Stimulated activated effector memory CD8-positive, alpha-beta T cell treated with anti-CD3 and anti-CD28 coated beads, Interleukin-12 subunit alpha, Interleukin-12 subunit beta, amount 100 ng/mL, for 72 hours (primary cell): ENCODE results near the gene DEFB112.

Experiments
- ATAC-seq: fragments of 150-1000 bp; cut with Tn5 transposase; 2 replicates; pipeline ENCODE4 v1.10.0; 2021
- DNase-seq, 2 donors: peaks; one replicate each; pipeline ENCODE4 v3.0.0; 2021 to 2022; ENCODE audit warnings: low spot score in 2 of 2
- H3K27ac Mint-ChIP-seq: one replicate; pipeline ENCODE4 v1.8.0; 2022; ENCODE audit warnings: mild to moderate bottlenecking, mixed read lengths
- H3K36me3 Mint-ChIP-seq: one replicate; pipeline ENCODE4 v1.8.0; 2022; ENCODE audit warnings: mild to moderate bottlenecking, mixed read lengths
- H3K4me1 Mint-ChIP-seq: one replicate; pipeline ENCODE4 v1.8.0; 2022; ENCODE audit warnings: mixed read lengths
- H3K4me3 Mint-ChIP-seq: one replicate; pipeline ENCODE4 v1.8.0; 2022; ENCODE audit warnings: mild to moderate bottlenecking, mixed read lengths
- H3K9me3 Mint-ChIP-seq: one replicate; pipeline ENCODE4 v1.8.0; 2022; ENCODE audit warnings: mixed read lengths

The DEFB112 gene

DNA sequence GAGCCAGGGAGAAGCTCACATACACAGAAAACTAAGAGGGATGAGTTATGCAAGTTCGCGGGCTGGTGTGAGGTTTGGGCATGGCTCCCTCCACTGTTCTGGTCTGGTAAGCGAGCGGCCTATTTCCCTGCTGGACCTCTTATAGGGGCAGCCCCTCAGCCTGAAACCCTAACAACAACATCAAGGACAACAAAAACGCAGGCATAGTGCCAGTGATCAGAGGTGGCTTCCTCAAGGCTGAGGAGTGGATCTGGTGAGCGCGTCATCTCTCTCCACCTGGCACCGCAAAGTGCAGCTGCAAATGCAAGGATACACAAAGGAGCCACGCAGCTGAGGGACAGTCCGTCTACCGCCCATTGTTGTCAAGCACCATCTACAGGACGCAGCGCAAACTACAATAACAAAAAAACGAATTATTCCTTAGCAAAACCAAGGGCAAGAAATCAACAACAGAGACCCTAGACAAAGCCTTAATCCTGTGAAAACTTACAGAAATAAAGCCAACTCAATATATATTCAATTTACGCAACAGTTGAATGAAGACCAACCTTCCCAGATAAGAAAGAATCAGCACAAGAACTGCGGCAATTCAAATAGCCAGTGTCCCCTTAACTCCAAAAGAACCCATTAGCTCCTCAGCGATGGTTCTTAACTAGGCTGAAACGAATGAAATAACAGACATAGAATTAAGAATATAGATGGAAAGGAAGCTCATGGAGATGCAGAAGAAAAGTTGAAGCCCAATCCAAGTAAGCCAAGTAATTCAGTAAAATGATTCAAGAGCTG, 18.8 kb downstream of the DEFB112 start:
- ATAC-seq (peak; percentile 11), DNase-seq (no peak)
- no peak overlapping the region for H3K4me3 Mint-ChIP-seq
- H3K4me1 Mint-ChIP-seq, result no peaks in the 10 kb centered on the region
- peaks cover 22% of the 10 kb centered on the region for H3K9me3 Mint-ChIP-seq
- H3K36me3 Mint-ChIP-seq, result peaks cover 2% of the 10 kb centered on the region
- H3K27ac Mint-ChIP-seq, result no peak overlapping the region

DNA sequence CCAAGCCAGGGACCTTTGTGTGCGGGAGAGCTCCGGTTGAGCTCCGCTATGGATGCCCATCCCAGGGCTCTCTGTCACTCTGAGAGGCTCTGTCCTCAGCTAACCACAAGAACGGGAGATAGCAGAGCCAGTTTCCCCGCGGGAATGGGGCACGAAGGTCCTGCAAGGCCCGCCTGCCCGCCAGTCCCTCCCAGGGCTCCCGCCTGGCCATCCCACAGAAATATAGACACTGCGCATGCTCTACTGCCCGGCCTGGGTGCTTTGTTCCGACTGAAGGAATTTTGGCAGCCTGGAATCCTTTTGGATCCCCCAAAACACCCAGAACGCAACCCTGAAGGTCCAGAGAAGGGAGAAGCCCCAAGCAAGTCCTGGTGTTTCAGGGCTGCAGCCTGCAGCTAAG, 19.4 kb downstream of the DEFB112 start:
- no peak overlapping the region for H3K4me3 Mint-ChIP-seq
- no peak for DNase-seq
- H3K36me3 Mint-ChIP-seq, result peaks cover 5% of the 10 kb centered on the region
- no peak overlapping the region for H3K27ac Mint-ChIP-seq
- H3K9me3 Mint-ChIP-seq, result peaks cover 28% of the 10 kb centered on the region
- ATAC-seq, result no peak
- no peaks in the 10 kb centered on the region for H3K4me1 Mint-ChIP-seq

DNA sequence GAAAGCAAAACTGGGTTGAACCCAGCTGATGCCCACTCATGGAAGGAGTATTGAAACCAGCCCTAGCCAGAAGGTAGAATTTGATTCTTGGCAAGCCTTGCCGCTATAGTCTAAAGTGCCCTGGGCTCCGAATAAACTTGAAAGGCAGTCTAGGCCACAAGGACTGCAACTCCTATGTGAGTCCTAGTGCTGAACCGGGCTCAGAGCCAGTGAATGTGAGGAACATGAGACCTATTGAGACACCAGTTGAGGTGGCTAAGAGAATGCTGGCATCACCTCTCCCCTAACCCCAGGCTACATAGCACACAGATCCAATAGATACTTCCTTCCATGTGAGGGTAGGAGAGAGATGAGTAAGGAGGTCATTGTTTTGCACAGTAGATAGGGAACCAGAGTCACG, 24.5 kb downstream of the DEFB112 start:
- Mint-ChIP-seq H3K9me3 (peaks cover 25% of the 10 kb centered on the region), H3K4me3 (no peak overlapping the region), H3K36me3 (peaks cover 5% of the 10 kb centered on the region), H3K4me1 (no peaks in the 10 kb centered on the region), H3K27ac (no peak overlapping the region)
- DNase-seq, result no peak
- no peak for ATAC-seq

DNA sequence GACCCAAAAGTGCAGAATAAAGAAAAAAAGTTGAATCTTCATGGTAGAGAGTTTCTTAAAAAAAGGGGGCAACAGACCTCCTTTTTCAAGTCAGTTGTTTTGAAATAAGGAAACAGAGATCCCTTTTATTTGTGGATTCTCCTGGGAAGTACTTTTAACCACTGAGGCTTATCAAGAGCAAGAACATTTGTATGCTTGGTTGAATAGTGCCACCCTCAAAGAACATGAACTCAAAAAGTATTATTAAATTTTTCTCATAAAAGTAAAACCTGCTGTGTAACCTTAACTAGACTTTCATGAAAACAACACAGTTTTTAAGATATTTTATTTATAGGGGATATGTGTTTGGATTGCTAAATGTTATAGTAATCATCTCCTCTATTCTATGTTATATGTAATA, 27.8 kb downstream of the DEFB112 start, which contains the start of gene DEFB110:
TSS of gene DEFB110 (minus strand) at position 101 of the 400 bp plus-strand sequence. CDS start at position 42, 59 bp downstream.
- no peaks in the 10 kb centered on the region for H3K4me1 Mint-ChIP-seq
- DNase-seq (no peak), ATAC-seq (no peak)
- peaks cover 5% of the 10 kb centered on the region for H3K36me3 Mint-ChIP-seq
- H3K4me3 Mint-ChIP-seq, result no peak within 1 kb of the TSS
- peaks cover 22% of the 10 kb centered on the region for H3K9me3 Mint-ChIP-seq
- no peak within 1 kb of the TSS for H3K27ac Mint-ChIP-seq

DNA sequence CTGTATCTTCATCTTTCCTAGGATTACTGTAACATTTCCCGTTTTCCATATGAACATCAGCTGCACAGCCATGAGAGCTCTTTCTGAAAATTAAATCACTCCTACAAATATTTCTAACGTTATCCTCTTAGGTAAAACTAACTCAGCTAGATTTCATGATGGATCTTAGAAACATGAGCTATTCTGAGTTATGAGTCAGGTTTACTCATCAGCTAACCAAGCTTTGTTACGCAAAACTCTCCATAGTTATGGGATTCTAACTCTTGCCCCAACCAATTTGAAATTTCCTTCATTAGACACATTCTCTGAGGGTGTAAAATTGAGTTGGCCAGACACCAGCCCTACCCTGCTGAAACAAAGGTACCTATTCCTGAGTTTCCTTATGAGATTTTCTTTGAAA, 41.9 kb downstream of the DEFB112 start:
- H3K4me3 Mint-ChIP-seq, result no peak overlapping the region
- no peaks in the 10 kb centered on the region for H3K36me3 Mint-ChIP-seq
- ATAC-seq (no peak), DNase-seq (no peak)
- H3K4me1 Mint-ChIP-seq, result no peaks in the 10 kb centered on the region
- H3K9me3 Mint-ChIP-seq, result peaks cover 5% of the 10 kb centered on the region
- H3K27ac Mint-ChIP-seq, result no peak overlapping the region

DNA sequence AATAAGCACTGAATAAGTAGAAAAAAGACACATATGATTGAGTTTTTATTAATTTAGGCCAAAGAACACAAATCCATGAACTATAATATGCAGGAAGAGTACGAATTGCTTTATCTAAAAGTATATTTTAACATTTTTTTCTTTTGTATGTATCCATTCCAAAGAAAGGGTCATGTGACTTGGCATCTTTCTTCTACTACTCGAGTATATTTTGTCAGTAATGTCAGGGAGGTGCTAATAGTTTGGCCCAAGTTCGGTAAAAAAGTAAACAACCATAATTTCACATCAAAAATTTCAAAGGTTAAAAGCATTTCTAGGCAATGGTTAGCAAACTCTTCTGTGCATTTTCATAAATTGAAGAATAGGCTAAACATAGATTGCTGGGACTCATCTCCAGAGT, 46.6 kb downstream of the DEFB112 start:
- H3K9me3 Mint-ChIP-seq, result peaks cover 15% of the 10 kb centered on the region
- DNase-seq (no peak), ATAC-seq (no peak)
- H3K4me1 Mint-ChIP-seq, result no peaks in the 10 kb centered on the region
- H3K36me3 Mint-ChIP-seq, result no peaks in the 10 kb centered on the region
- H3K4me3 Mint-ChIP-seq, result no peak overlapping the region
- H3K27ac Mint-ChIP-seq, result no peak overlapping the region

DNA sequence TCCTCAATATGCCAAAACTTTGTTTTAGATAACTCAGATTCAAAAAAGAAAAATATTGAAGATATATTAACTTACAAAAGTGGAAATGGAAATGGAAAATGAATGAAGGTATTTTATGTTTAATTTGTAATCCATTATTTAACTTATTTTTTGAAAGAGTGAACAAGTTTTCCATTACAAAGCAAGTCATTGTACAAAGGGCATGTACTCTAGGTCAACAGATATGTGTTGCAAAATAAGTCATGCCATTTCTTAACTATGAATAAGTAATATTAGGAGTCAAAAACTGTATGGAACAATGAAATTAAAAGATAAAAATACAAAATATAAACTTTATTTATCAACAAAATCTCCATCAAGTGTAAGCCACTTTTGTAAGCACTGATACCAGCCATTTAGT, 54.5 kb downstream of the DEFB112 start:
- Mint-ChIP-seq H3K4me1 (no peaks in the 10 kb centered on the region), H3K36me3 (no peaks in the 10 kb centered on the region), H3K27ac (no peak overlapping the region), H3K4me3 (no peak overlapping the region), H3K9me3 (peaks cover 19% of the 10 kb centered on the region)
- DNase-seq (no peak), ATAC-seq (no peak)
